ENCODE results near the gene AFAP1. TPM values are rescaled to one million over a fixed set of nuclear protein-coding genes. Genes with fewer than 3 reads are reported as not detected.

AFAP1 gene
- total RNA-seq, 1 donor from 2014 or later, result 84.9 TPM

DNA sequence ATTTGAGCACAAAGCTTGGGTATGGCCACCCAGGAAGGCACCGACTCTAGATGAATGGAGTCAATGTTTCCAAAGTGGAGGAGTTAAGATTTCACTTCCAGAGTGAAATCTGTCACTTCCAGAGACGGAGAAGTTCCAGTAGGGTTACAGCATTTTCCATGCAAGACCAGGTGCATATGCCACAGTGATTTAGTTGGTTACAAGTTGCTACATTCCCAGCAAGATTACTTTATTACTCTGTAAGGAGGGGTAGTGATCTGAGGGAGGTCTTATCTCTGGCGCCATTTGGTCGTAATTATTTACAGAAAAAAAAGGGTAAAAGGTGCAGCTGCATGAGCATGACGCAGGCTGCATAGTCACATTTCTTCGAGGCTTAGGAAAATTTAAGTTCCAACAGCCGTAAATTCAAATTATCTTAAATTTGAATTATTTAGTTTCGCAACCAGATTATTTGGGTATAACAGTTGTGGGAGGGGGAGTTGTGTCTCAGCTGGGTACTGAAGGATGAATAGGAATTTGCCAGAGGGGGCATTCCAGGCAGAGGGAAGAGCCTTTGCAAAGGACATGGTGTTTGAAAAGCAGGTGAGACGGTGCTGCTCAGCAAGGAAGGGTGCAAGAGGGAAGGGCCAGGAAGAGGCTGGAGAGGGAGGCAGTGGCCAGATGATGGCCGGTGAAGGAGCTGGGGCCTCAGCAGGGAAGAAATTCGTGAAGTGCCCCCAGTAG, 17.4 kb upstream of the AFAP1 start:
- TF ChIP-seq, protein P1, sequence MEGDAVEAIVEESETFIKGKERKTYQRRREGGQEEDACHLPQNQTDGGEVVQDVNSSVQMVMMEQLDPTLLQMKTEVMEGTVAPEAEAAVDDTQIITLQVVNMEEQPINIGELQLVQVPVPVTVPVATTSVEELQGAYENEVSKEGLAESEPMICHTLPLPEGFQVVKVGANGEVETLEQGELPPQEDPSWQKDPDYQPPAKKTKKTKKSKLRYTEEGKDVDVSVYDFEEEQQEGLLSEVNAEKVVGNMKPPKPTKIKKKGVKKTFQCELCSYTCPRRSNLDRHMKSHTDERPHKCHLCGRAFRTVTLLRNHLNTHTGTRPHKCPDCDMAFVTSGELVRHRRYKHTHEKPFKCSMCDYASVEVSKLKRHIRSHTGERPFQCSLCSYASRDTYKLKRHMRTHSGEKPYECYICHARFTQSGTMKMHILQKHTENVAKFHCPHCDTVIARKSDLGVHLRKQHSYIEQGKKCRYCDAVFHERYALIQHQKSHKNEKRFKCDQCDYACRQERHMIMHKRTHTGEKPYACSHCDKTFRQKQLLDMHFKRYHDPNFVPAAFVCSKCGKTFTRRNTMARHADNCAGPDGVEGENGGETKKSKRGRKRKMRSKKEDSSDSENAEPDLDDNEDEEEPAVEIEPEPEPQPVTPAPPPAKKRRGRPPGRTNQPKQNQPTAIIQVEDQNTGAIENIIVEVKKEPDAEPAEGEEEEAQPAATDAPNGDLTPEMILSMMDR (IDR thresholded peaks at IDR 0.05), result no peak
- Histone ChIP-seq H3K27ac (no peak overlapping the region), H3K4me1 (peaks cover 0 to 20% of the 10 kb centered on the region in 2 donors)

DNA sequence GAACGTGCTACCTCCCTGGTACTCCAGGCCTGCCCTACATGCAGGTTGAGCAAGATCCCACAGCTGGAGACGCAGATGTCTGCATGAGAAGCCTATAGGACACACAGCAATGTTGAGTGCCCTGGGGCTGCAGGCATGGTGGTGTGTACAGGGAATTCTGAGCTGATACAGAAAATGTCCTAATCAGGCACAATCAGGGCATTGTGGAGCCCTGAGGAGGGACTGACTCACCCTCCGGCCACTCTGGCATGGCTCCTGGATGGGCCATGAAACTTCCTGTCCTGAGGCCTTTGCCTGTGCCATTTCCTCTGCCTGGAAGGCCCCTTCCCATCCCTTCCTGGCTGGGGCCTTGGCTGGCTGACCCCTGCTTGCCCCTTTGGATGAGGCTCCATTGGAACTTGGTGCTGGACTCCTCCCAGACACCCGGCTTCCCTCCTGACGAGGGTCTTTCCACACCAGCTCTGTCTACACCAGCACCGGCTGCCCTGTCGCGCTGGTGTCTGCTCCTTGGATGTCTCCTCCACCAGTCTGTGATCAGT, 16.7 kb upstream of the AFAP1 start:
- intact Hi-C loops (cut with DNase I), result no loop called here
- DNase-seq (ENCODE audit: low spot score in 2 of 2), result no peak
- peaks cover 0 to 13% of the 10 kb centered on the region in 2 donors for H3K4me1 ChIP-seq
- no peaks in the 10 kb centered on the region for H3K27me3 ChIP-seq
- TF ChIP-seq, protein P1 (IDR thresholded peaks at IDR 0.05), result no peak
- H3K4me3 ChIP-seq, result no peak overlapping the region
- no peaks in the 10 kb centered on the region for H3K9me3 ChIP-seq
- no peaks in the 10 kb centered on the region for H3K36me3 ChIP-seq
- peak overlapping the region in 1 of 2 donors; percentile 3 for H3K27ac ChIP-seq

More for the DNA sequence above, 17.4 kb upstream of the AFAP1 start:
- no peak for DNase-seq (ENCODE audit: low spot score in 2 of 2)
- Histone ChIP-seq H3K27me3 (no peaks in the 10 kb centered on the region), H3K9me3 (no peaks in the 10 kb centered on the region), H3K4me3 (no peak overlapping the region), H3K36me3 (no peaks in the 10 kb centered on the region)
- intact Hi-C loops (cut with DNase I), result no loop called here

DNA sequence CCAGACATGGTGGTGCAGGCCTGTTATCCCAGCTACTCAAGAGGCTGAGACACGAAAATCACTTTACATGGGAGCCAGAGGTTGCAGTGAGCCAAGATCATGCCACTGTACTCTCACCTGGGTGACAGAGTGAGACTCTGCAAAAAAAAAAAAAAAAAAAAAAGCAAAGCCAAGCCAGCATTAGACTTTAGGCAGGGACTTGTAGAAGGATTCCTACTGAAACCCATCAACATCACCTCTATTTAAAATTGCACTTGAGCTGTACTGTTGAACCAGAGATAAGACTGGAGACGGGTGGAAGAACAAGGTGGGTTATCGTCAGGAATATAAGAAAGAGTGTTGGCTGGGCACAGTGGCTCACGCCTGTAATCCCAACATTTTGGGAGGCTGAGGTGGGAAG, 15.7 kb upstream of the AFAP1 start:
- H3K4me1 ChIP-seq, result peaks cover 0 to 5% of the 10 kb centered on the region in 2 donors
- H3K36me3 ChIP-seq, result no peaks in the 10 kb centered on the region
- DNase-seq (ENCODE audit: low spot score in 2 of 2), result no peak
- H3K27me3 ChIP-seq, result no peaks in the 10 kb centered on the region
- H3K27ac ChIP-seq, result no peak overlapping the region
- no peaks in the 10 kb centered on the region for H3K9me3 ChIP-seq
- H3K4me3 ChIP-seq, result no peak overlapping the region
- TF ChIP-seq, protein P1 (IDR thresholded peaks at IDR 0.05), result no peak
- intact Hi-C loops (cut with DNase I), result no loop called here

DNA sequence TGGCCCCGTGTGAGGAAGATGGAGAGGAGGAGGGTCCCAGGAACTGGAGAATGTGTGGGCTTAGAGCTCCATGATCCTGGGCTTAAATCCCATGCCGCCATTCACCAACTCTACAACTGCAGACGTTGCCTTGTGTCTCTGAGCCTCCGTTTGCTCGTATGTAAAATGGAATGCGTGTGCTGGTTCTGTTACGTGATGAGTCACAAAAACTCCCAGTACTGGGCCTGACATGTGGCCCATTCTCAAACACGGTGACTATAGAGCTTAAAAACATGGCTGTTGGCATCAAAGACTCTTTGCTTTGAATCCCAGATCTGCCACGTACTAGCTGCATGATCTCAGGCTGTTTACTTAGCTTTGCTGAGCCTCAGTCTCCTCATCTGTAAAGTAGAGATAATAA, 13.0 kb upstream of the AFAP1 start:
- H3K27ac ChIP-seq, result no peak overlapping the region
- H3K36me3 ChIP-seq, result no peaks in the 10 kb centered on the region
- TF ChIP-seq, protein P1 (IDR thresholded peaks at IDR 0.05), result no peak
- no peaks in the 10 kb centered on the region for H3K4me1 ChIP-seq
- intact Hi-C loops (cut with DNase I), result no loop called here
- H3K4me3 ChIP-seq, result no peak overlapping the region
- no peaks in the 10 kb centered on the region for H3K9me3 ChIP-seq
- H3K27me3 ChIP-seq, result no peaks in the 10 kb centered on the region
- DNase-seq (ENCODE audit: low spot score in 2 of 2), result no peak

DNA sequence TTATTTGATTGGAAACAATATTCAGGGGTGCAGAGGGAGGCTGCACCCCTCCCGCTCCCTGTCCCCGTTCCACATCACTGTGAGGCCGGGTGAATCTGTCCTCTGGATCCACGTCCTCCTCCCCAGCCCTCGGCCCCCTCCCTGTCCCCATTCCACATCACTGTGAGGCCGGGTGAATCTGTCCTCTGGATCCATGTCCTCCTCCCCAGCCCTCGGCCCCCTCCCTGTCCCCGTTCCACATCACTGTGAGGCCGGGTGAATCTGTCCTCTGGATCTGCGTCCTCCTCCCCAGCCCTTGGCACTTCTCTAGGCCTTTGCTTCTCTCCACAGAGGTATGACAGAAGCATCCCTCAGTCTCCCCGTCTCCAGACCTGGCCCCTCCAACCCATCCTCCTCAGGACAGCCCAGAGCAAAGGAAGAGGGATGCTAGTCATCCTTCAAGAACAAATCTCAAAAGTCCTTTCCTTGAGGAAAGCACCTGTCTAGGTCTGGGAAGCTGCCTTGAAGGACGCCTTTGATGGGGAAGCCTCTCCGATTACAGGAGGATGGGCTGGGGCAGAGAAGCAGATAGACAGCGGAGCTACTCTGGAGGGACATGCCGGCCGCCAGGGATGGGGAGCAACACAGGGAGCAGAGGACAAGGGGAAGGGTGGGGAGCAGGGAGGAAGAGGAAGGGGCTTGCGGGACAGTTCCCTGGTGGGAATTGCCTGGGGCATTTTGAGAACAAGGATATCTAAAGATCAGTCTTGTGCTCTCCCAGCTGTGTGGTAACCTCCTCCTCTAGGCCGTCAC, 10.8 kb upstream of the AFAP1 start:
- H3K4me1 ChIP-seq, result no peaks in the 10 kb centered on the region
- intact Hi-C loops (cut with DNase I), result no loop called here
- DNase-seq (ENCODE audit: low spot score in 2 of 2), result no peak

More for the DNA sequence above, 10.8 kb upstream of the AFAP1 start:
- no peak overlapping the region for H3K27ac ChIP-seq
- H3K36me3 ChIP-seq, result no peaks in the 10 kb centered on the region
- H3K27me3 ChIP-seq, result no peaks in the 10 kb centered on the region
- no peak overlapping the region for H3K4me3 ChIP-seq
- TF ChIP-seq, protein P1 (IDR thresholded peaks at IDR 0.05), result no peak
- no peaks in the 10 kb centered on the region for H3K9me3 ChIP-seq
